Left ventricle myocardium superior (tissue), 1 donor: ENCODE data around the gene SMCO2. TPM values are rescaled to one million over a fixed set of nuclear protein-coding genes. Genes with fewer than 3 reads are reported as not detected.

ENCODE experiments used
- ATAC-seq: fragments of 200-7000 bp; cut with Tn5 transposase; one replicate; pipeline ENCODE4 v1.9.1; 2020; ENCODE audit warnings: mild to moderate bottlenecking, moderate library complexity
- DNase-seq: peaks from one replicate; pipeline ENCODE4 v3.0.0-alpha.2; 2020
- intact Hi-C: fragments of 100-400 bp; cut with micrococcal nuclease; formaldehyde crosslinking; loops from one replicate; pipeline ENCODE4 v1.11.0; 2022
- total RNA-seq: library from RNA; stranded (reverse); fragmentation: NEBNext Ultra II Directional; extraction: Animal tissue kit (Norgen Biotek cat#: 25700); gene quantifications from one replicate; pipeline ENCODE4 v1.2.1, GENCODE V29; 2021
- donor health status: DM: no; HTN: yes; CAD: no; lungs with severe emphysema.

Gene SMCO2
- total RNA-seq, 1 donor from 2014 or later = not detected

- intact Hi-C loops = loop anchor here (10.0 kb wide), 1 partner anchor 46 kb away; the partner anchor contains the start of gene SMCO2
- ATAC-seq = no peak
These were observed 44.7 kb downstream of the SMCO2 start for GRCh38 chr12:27491226-27491625.

GRCh38 chr12:27493260-27493940 is 46.9 kb downstream of the SMCO2 start:
- intact Hi-C loops = loop anchor here (10.0 kb wide), 1 partner anchor 49 kb away; the partner anchor contains the start of gene SMCO2
- ATAC-seq = no peak
- DNase-seq = no peak

More at GRCh38 chr12:27491226-27491625, 44.7 kb downstream of the SMCO2 start:
- DNase-seq = no peak

DNA sequence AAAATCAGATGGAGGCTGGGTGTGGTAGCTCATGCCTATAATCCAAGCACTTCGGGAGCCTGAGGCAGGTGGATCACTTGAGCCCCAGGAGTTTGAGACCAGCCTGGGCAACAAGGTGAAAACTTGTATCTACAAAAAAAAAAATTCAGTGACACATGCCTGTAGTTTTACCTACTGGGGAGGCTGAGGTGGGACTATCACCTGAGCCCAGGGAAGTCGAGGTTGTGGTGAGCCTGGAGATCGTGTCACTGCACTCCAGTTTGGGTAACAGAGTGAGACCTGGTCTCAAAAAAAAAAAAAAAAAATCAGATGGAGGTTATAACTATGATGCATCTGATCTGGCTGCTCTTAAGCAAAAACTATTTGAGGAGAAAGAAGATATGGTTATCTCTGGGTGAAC is 50.9 kb downstream of the SMCO2 start:
- intact Hi-C loops = loop anchor here (10.0 kb wide), 1 partner anchor 53 kb away; the partner anchor contains the start of gene SMCO2
- no peak for DNase-seq
- ATAC-seq = no peak

DNA sequence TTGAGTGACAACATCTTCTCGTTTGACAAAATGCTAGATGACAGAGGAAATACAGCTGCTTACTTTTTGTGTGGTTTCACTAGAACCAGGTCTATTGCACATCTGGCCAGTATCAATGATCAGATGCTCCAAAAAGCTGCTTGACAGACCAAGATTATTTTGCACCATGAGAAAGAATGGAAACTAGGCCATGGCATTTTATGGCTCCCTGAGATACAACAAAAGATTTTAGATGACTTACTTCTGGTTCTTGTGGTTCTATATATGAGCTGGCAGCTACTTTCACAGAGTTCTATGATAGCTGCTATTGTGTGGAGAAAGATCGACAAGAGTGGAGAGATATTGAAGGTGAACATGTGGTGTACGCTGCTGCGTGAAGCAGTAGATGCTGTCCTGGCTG is 51.6 kb downstream of the SMCO2 start:
- intact Hi-C loops = loop anchor here (10.0 kb wide), 1 partner anchor 53 kb away; the partner anchor contains the start of gene SMCO2
- no peak for ATAC-seq

DNA sequence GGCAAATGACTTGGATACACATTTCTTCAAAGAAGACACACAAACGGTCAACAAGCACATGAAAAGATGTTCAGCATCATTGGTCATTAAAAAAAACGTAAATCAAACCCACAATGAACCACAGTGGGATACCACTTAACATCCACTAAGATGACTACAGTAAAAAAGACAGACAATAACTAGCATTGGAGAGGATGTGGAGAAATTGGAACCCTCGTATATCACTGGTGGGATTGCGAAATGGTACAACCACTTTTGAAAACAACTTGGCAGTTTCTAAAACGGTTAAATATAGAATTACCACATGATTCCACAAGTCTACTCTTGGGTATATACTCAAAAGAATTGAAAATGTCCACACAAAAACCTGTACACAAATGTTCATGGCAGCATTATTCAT is 52.2 kb downstream of the SMCO2 start:
- ATAC-seq = no peak
- intact Hi-C loops = loop anchor here (10.0 kb wide), 1 partner anchor 54 kb away; the partner anchor contains the start of gene SMCO2
- no peak for DNase-seq

More for the DNA sequence above, 51.6 kb downstream of the SMCO2 start:
- DNase-seq = no peak

DNA sequence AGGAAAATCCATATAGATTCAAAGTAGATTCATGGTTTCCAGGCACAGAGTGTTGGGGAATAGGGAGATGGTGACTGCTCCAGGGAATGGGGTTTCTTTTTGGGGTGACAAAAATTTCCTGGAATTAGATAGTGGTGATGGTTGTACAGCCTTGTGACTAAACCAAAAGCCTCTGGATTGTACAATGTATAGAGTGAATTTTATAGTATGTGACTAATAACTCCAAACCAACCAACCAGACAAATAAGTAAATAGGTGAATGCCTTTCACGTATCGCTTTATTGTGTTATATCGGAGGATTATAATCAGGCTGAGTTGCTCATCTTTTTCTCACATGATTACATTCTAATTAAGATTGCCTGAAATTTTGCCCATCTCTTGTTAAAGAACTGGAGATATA is 52.8 kb downstream of the SMCO2 start:
- no peak for ATAC-seq
- intact Hi-C loops = loop anchor here (10.0 kb wide), 1 partner anchor 55 kb away; the partner anchor contains the start of gene SMCO2
- DNase-seq = no peak

DNA sequence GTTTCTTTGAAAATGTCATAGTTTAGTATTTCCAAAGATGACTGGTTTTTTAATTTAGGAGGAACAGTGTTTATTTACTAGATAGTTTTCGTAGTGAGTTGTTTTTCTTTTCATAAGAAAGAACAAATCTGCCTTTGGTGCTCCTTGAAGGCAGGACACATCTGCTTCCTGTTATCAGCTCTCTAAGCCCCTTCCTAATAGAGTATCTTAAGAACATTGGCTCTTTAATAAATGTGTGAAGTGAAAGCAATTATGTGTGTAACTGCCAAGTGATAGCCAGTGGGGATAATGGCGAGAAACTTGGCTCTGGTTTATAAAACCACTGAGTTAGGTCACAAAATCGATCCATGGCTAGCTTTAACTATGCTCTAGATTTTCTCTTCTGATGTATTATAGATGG is 54.0 kb downstream of the SMCO2 start:
- intact Hi-C loops = no loop called here
- no peak for DNase-seq
- peak; percentile 31 for ATAC-seq

- intact Hi-C loops = no loop called here
- no peak for ATAC-seq
- no peak for DNase-seq
These were observed 55.5 kb downstream of the SMCO2 start for GRCh38 chr12:27502021-27502435.

GRCh38 chr12:27504507-27504906 is 58.0 kb downstream of the SMCO2 start:
- ATAC-seq = peak; percentile 48
- intact Hi-C loops = no loop called here
- DNase-seq = no peak

- ATAC-seq = no peak
- DNase-seq = no peak
- intact Hi-C loops = no loop called here
These were observed 58.6 kb downstream of the SMCO2 start for GRCh38 chr12:27505109-27505508.

- ATAC-seq (peak; percentile 36), DNase-seq (no peak)
- intact Hi-C loops = no loop called here
These were observed 59.2 kb downstream of the SMCO2 start for GRCh38 chr12:27505761-27506160.

- intact Hi-C loops = no loop called here
- DNase-seq (peak; percentile 77), ATAC-seq (peak; percentile 94)
These were observed 60.2 kb downstream of the SMCO2 start for GRCh38 chr12:27506645-27507189.

- ATAC-seq (no peak), DNase-seq (no peak)
- intact Hi-C loops = no loop called here
These were observed 62.3 kb downstream of the SMCO2 start for GRCh38 chr12:27508736-27509431.

DNA sequence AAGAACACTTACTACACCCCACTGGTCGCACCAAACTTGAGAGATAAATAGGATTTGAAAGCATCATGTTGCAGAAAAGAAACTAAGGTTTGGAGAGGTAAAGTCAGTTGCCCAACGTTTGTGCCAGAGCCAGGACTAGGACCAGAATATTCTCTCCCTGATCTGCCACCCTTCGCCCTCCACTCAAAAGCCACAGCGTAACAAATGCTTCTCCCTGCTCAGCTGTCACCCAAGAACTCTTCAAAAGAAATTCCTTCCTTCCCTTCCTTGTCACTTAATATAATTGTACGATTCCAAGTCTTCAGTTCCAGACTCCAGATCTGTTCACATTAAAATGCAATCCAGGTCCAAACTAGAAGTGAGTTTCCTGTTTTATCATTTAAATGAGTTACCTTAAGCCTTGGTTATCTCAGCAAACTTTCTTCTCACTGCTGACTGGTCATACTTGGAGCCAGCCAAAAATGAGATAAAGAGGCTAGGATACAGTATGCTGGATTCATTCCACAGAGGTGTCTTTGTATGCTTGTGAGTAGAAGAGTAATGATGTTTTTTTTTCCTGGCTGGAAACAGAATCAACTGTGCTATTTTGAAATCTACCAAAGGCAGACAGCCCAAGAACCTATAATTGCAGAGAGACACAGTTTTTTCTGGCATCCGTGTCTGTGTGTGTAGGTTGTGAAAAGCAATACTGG is 64.6 kb downstream of the SMCO2 start:
- DNase-seq (no peak), ATAC-seq (peak; percentile 67)
- intact Hi-C loops = no loop called here

- intact Hi-C loops = no loop called here
- peak; percentile 55 for ATAC-seq
- no peak for DNase-seq
These were observed 65.1 kb downstream of the SMCO2 start for GRCh38 chr12:27511723-27512045.

DNA sequence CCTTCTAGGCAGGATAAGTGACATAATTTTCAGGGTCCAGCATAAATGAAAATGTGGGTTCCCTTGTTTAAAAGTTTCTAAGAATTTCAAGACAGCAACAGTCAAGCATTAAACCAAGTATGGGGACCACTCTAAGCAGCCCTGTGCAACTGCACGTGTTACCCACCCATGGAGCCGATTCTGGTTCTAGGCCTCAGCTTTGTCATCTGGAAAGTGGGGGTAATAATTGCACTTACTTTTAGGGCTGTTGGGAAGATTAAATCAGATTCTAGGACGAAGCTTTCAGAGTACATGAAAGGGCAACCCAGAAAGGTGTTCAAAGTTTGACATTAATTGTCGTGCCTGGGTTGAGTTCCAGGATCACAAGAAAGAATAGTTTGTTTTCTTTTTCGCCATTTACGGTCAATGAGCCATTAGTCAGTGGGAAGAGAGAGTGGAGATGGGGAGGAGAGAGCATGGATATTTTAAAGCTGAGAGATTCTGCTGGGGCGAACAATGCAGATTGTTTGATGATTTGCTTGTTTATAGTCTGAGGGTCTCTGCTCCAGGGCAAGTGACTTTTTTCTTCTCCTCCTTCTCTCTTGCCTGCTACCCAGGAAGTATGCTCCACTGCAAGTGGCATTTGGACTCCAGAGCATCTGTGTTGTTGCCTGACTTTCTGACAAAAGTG is 66.8 kb downstream of the SMCO2 start:
- intact Hi-C loops = no loop called here
- ATAC-seq (no peak), DNase-seq (no peak)

DNA sequence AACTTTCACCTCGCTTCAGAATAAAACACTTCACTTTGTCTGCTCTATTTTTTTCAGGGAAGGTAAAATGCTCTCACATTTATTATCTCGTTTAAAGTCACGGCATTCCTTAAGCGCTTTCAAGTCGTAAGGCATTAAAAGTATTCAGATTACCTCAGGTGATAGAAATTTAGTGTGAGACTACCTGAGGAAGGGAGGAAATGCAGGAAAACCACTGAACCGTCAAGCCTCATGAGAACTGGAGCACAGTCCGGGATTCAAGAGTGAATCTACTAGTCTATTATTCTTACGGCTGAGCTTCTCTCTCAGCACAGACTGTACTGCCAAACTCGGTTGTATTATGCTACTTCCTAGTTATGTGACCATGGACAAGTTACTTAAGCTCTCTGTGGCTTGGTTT is 69.1 kb downstream of the SMCO2 start:
- intact Hi-C loops = no loop called here
- ATAC-seq = peak; percentile 13
- DNase-seq = no peak

DNA sequence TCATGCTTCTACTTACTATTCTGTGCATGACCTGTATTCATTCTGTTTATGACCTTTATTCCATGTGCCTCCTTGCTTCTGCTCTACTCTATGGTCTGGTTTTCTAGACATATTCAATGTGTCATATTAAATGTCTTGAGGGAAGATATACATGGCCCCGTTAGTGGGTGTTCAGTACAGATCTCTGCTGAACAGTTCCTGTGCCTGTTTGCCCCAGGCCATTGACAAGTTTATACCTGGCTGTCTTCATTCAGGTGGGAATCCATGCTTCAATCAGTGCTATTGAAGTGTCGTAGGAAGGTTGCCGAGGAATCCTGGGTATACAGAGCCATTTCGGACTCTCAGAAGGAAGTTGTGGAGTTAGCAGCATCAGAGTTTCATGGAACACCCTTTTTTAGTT is 70.1 kb downstream of the SMCO2 start:
- DNase-seq (no peak), ATAC-seq (no peak)
- intact Hi-C loops = no loop called here

- DNase-seq (no peak), ATAC-seq (no peak)
- intact Hi-C loops = no loop called here
These were observed 71.0 kb downstream of the SMCO2 start for GRCh38 chr12:27517546-27517945.
